SU-DHL-6 (cell line): Measurements from ENCODE around the gene TMEM245.

Experiments used
- H2AFZ ChIP-seq: fragments of 200-600 bp; sonication (generic); 2 replicates; pipeline ENCODE4 v1.6.1; 2014; ENCODE audit warnings: low read depth, mild to moderate bottlenecking, moderate library complexity, mixed read lengths, antibody characterized with exemption, low read length; ENCODE audit not compliant: severe bottlenecking
- H3F3A ChIP-seq: fragments of 200-600 bp; shearing (Covaris generic); 2 replicates; pipeline ENCODE4 v1.6.0; 2016; ENCODE audit warnings: antibody characterized with exemption, mild to moderate bottlenecking; ENCODE audit not compliant: insufficient read depth
- H3K27ac ChIP-seq: fragments of 200-600 bp; sonication (generic); 2 replicates; pipeline ENCODE4 v1.5.1; 2016; ENCODE audit warnings: low read depth, mild to moderate bottlenecking, low read length, moderate library complexity, mixed read lengths
- H3K27me3 ChIP-seq: fragments of 200-600 bp; sonication (generic), shearing (Covaris generic); 2 replicates; pipeline ENCODE4 v1.6.0; 2014; ENCODE audit warnings: mild to moderate bottlenecking, low read length
- H3K36me3 ChIP-seq: fragments of 200-600 bp; sonication (generic); 2 replicates; pipeline ENCODE4 v1.6.1; 2014; ENCODE audit warnings: mild to moderate bottlenecking, low read length, mixed read lengths
- H3K4me2 ChIP-seq: fragments of 300-600, 200-600 bp; shearing (Covaris generic), sonication (generic); 2 replicates; pipeline ENCODE4 v1.6.0; 2014; ENCODE audit warnings: low read length, low read depth, mild to moderate bottlenecking; ENCODE audit not compliant: poor library complexity, severe bottlenecking
- H3K4me3 ChIP-seq: fragments of 200-600 bp; sonication (generic); 2 replicates; pipeline ENCODE4 v1.5.1; 2014; ENCODE audit warnings: antibody characterized with exemption, low read length, mild to moderate bottlenecking, mixed read lengths; ENCODE audit not compliant: insufficient read depth, poor library complexity, severe bottlenecking
- H3K79me2 ChIP-seq: fragments of 200-600 bp; sonication (generic); 2 replicates; pipeline ENCODE4 v1.6.1; 2014; ENCODE audit warnings: mild to moderate bottlenecking, low read length, moderate library complexity; ENCODE audit not compliant: insufficient read depth
- H3K9ac ChIP-seq: fragments of 200-600 bp; sonication (generic); 2 replicates; pipeline ENCODE4 v1.7.0; 2014; ENCODE audit warnings: mild to moderate bottlenecking, low read length
- H3K9me2 ChIP-seq: fragments of 200-600 bp; sonication (generic); replicated peaks from 2 replicates; pipeline ENCODE4 v1.6.1; 2014; ENCODE audit warnings: low read length; ENCODE audit not compliant: insufficient read depth
- H3K9me3 ChIP-seq: fragments of 200-600 bp; sonication (generic); 2 replicates; pipeline ENCODE4 v1.6.1; 2014; ENCODE audit warnings: low read length, mixed read lengths; ENCODE audit not compliant: insufficient read depth
- H4K20me1 ChIP-seq: fragments of 200-600 bp; sonication (generic); 2 replicates; pipeline ENCODE4 v1.6.1; 2014; ENCODE audit warnings: low read depth, mild to moderate bottlenecking, antibody characterized with exemption, low read length, moderate library complexity, mixed read lengths
- EZH2phosphoT487 ChIP-seq: fragments of 200-600 bp; sonication (generic), shearing (Covaris generic); conservative IDR thresholded peaks from 2 replicates; pipeline ENCODE4 v1.6.1; 2018; ENCODE audit warnings: mild to moderate bottlenecking, antibody characterized with exemption, low read length, moderate library complexity, mixed read lengths
- TF ChIP-seq, protein P1 (sequence below): fragments of 200-600 bp; sonication (generic); IDR thresholded peaks from one replicate; pipeline ENCODE4 v1.5.1; 2017; ENCODE audit warnings: antibody characterized with exemption, mild to moderate bottlenecking, low read length, moderate library complexity; ENCODE audit not compliant: insufficient read depth, poor library complexity, severe bottlenecking

TMEM245 gene

DNA sequence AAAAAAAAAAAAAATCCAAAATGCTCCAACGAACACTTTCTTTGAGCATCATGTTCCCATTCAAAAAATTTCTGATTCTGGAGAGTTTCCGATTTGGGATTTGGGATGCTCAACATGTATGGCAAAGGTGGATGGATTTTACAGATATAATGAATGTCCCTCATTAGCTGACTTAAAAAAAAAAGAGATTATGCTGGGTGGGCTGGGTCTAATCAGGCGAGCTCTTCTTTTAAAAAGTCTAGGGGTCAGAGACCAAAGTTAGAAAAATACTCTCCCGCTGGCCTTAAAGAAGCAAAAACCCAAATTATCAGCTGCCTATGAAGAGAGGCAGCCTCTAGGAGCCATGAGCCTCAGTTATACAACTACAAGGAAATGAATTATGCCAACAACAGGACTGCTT lies 91.3 kb downstream of the TMEM245 start:
- peaks cover 13% of the 10 kb centered on the region; the same call in 1 of the 2 replicates for H3K36me3 ChIP-seq

DNA sequence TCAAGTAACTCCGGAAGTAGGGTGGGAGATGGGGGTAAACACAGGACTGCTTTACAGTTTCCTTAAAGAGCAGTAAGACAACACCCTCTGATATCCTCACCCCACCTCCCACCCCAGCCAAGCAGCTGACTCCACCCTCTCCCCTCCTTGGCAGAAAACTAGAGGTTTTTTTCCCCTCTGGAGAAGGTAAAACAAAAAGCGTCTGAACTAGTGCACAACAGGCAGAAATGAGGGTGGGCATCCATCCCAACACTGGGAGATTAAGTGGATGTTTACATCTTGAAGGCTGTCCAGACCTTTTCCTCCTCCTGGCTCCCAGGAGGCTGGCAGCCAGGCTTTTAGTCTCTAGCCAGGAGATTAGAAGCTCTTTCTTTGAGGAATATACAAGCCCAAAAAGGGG lies 92.6 kb downstream of the TMEM245 start:
- TF ChIP-seq EZH2phosphoT487, result no peak
- TF ChIP-seq, protein P1, sequence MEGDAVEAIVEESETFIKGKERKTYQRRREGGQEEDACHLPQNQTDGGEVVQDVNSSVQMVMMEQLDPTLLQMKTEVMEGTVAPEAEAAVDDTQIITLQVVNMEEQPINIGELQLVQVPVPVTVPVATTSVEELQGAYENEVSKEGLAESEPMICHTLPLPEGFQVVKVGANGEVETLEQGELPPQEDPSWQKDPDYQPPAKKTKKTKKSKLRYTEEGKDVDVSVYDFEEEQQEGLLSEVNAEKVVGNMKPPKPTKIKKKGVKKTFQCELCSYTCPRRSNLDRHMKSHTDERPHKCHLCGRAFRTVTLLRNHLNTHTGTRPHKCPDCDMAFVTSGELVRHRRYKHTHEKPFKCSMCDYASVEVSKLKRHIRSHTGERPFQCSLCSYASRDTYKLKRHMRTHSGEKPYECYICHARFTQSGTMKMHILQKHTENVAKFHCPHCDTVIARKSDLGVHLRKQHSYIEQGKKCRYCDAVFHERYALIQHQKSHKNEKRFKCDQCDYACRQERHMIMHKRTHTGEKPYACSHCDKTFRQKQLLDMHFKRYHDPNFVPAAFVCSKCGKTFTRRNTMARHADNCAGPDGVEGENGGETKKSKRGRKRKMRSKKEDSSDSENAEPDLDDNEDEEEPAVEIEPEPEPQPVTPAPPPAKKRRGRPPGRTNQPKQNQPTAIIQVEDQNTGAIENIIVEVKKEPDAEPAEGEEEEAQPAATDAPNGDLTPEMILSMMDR, result no peak

More for the DNA sequence above, 91.3 kb downstream of the TMEM245 start:
- Histone ChIP-seq H3K79me2 (no peaks in the 10 kb centered on the region; the same call in 1 of the 2 replicates), H3K9me2 (no peaks in the 10 kb centered on the region), H3K9me3 (no peaks in the 10 kb centered on the region), H4K20me1 (no peaks in the 10 kb centered on the region), H3K4me3 (no peak overlapping the region), H3F3A (no peaks in the 10 kb centered on the region), H3K27me3 (no peaks in the 10 kb centered on the region), H2AFZ (no peak overlapping the region), H3K27ac (no peak overlapping the region), H3K9ac (no peak overlapping the region), H3K4me2 (no peak overlapping the region)
- TF ChIP-seq EZH2phosphoT487, result no peak
- TF ChIP-seq, protein P1, result no peak

DNA sequence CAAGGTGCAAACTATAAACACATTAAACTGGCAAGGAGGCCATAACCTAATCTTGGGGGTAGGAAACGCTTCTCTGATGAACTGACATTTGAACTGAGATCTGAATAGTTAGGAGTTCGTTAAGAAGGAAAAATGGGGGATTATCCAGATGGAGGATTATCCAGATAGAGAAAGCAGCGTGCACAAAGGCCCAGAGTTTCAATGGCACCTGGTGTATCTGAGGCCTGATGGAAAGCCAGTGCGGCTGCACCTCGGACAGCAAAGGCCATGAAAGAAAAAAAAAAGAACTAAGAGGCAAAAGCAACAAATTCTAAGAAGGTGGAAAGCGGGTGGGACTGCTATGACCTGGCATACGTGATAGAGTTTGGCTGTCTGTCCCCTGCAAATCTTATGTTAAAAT lies 93.4 kb downstream of the TMEM245 start:
- Histone ChIP-seq H3K9me3 (no peaks in the 10 kb centered on the region), H3K36me3 (peaks cover 12% of the 10 kb centered on the region; the same call in 1 of the 2 replicates), H3K9me2 (no peaks in the 10 kb centered on the region), H3F3A (no peaks in the 10 kb centered on the region), H3K27me3 (no peaks in the 10 kb centered on the region), H3K4me2 (no peak overlapping the region), H3K4me3 (no peak overlapping the region), H4K20me1 (no peaks in the 10 kb centered on the region), H3K27ac (no peak overlapping the region), H2AFZ (no peak overlapping the region), H3K9ac (no peak overlapping the region), H3K79me2 (peaks cover 6% of the 10 kb centered on the region; the same call in 1 of the 2 replicates)
- TF ChIP-seq, protein P1, result no peak
- TF ChIP-seq EZH2phosphoT487, result no peak

More for the DNA sequence above, 92.6 kb downstream of the TMEM245 start:
- Histone ChIP-seq H3K27me3 (no peaks in the 10 kb centered on the region), H4K20me1 (no peaks in the 10 kb centered on the region), H3K9me2 (no peaks in the 10 kb centered on the region), H3K27ac (no peak overlapping the region), H3K4me3 (no peak overlapping the region), H3K9ac (no peak overlapping the region), H3K36me3 (peaks cover 13% of the 10 kb centered on the region; the same call in 1 of the 2 replicates), H3K9me3 (no peaks in the 10 kb centered on the region), H3K4me2 (no peak overlapping the region), H2AFZ (no peak overlapping the region), H3K79me2 (peaks cover 6% of the 10 kb centered on the region; the same call in 1 of the 2 replicates), H3F3A (no peaks in the 10 kb centered on the region)
